KOPT-K1 (cell line): ENCODE results near the gene TMEM203.

Source experiments
- H3K27ac ChIP-seq: fragments of 200-600 bp; sonication (generic); 2 replicates; pipeline ENCODE4 v1.5.1; 2016; ENCODE audit warnings: antibody characterized with exemption, mild to moderate bottlenecking, low read depth, low read length; ENCODE audit not compliant: poor library complexity, severe bottlenecking
- H3K36me3 ChIP-seq: fragments of 200-600 bp; sonication (generic); 2 replicates; pipeline ENCODE4 v1.5.1; 2017; ENCODE audit warnings: antibody characterized with exemption, mild to moderate bottlenecking, low read length, moderate library complexity; ENCODE audit not compliant: insufficient read depth
- H3K9me3 ChIP-seq: fragments of 200-600 bp; sonication (generic); 2 replicates; pipeline ENCODE4 v1.5.1; 2017; ENCODE audit warnings: antibody characterized with exemption, low read length, mild to moderate bottlenecking; ENCODE audit not compliant: insufficient read depth, poor library complexity, severe bottlenecking

The TMEM203 gene

GRCh38 chr9:137227054-137227852 lies 21.8 kb upstream of the TMEM203 start, which contains the start of gene RNF224:
TSS of gene RNF224 (plus strand) at chr9:137227502. CDS start at chr9:137228336, 834 bp downstream.
- Histone ChIP-seq H3K9me3 (no peaks in the 10 kb centered on the region), H3K27ac (no peak within 1 kb of the TSS), H3K36me3 (no peaks in the 10 kb centered on the region)

- H3K36me3 ChIP-seq: no peaks in the 10 kb centered on the region
- no peak overlapping the region for H3K27ac ChIP-seq
- H3K9me3 ChIP-seq: no peaks in the 10 kb centered on the region
These were observed 21.0 kb upstream of the TMEM203 start for GRCh38 chr9:137226338-137227053.

GRCh38 chr9:137225699-137226331 lies 20.4 kb upstream of the TMEM203 start:
- Histone ChIP-seq H3K27ac (no peak overlapping the region), H3K36me3 (no peaks in the 10 kb centered on the region), H3K9me3 (no peaks in the 10 kb centered on the region)

- no peaks in the 10 kb centered on the region for H3K9me3 ChIP-seq
- H3K27ac ChIP-seq: peak within 1 kb of the TSS; percentile 88
- H3K36me3 ChIP-seq: no peaks in the 10 kb centered on the region
These were observed 19.6 kb upstream of the TMEM203 start, which contains the start of gene CYSRT1 for GRCh38 chr9:137224830-137225694. TSS of gene CYSRT1 (plus strand) at chr9:137225174. CDS start at chr9:137225622, 448 bp downstream.

- H3K9me3 ChIP-seq: no peaks in the 10 kb centered on the region
- H3K27ac ChIP-seq: peak overlapping the region; percentile 88
- H3K36me3 ChIP-seq: peaks cover 7% of the 10 kb centered on the region; the same call in 1 of the 2 replicates
These were observed 17.9 kb upstream of the TMEM203 start for GRCh38 chr9:137223078-137223970.

- Histone ChIP-seq H3K27ac (peak within 1 kb of the TSS; percentile 88), H3K9me3 (no peaks in the 10 kb centered on the region), H3K36me3 (peaks cover 11% of the 10 kb centered on the region; the same call in 1 of the 2 replicates)
These were observed 17.0 kb upstream of the TMEM203 start, which contains the start of gene RNF208 for GRCh38 chr9:137222190-137223077. TSS of gene RNF208 (minus strand) at chr9:137222240. CDS start at chr9:137221212, 1,028 bp downstream.

- Histone ChIP-seq H3K36me3 (peaks cover 18% of the 10 kb centered on the region; the same call in 1 of the 2 replicates), H3K27ac (no peak overlapping the region), H3K9me3 (no peaks in the 10 kb centered on the region)
These were observed 16.2 kb upstream of the TMEM203 start for GRCh38 chr9:137221506-137222111.

GRCh38 chr9:137221095-137221505 lies 15.7 kb upstream of the TMEM203 start:
- peaks cover 23% of the 10 kb centered on the region; the same call in 1 of the 2 replicates for H3K36me3 ChIP-seq
- no peak overlapping the region for H3K27ac ChIP-seq
- no peaks in the 10 kb centered on the region for H3K9me3 ChIP-seq

GRCh38 chr9:137220317-137221094 lies 15.1 kb upstream of the TMEM203 start:
- no peak overlapping the region for H3K27ac ChIP-seq
- no peaks in the 10 kb centered on the region for H3K9me3 ChIP-seq
- peaks cover 29% of the 10 kb centered on the region; the same call in 1 of the 2 replicates for H3K36me3 ChIP-seq

GRCh38 chr9:137219757-137220316 lies 14.4 kb upstream of the TMEM203 start:
- Histone ChIP-seq H3K27ac (no peak overlapping the region), H3K9me3 (no peaks in the 10 kb centered on the region), H3K36me3 (peaks cover 36% of the 10 kb centered on the region; the same call in 1 of the 2 replicates)

- Histone ChIP-seq H3K9me3 (no peaks in the 10 kb centered on the region), H3K36me3 (peaks cover 45% of the 10 kb centered on the region; the same call in 1 of the 2 replicates), H3K27ac (no peak overlapping the region)
These were observed 13.4 kb upstream of the TMEM203 start for GRCh38 chr9:137218754-137219271.
